ENCODE results near the gene SCGB1A1.

- TF ChIP-seq FOXA1 (IDR thresholded peaks at IDR 0.05): no peak
- TF ChIP-seq BHLHE40 (IDR thresholded peaks at IDR 0.05; ENCODE audit: borderline replicate concordance): no peak
- no peak for TF ChIP-seq ZNF384 (IDR thresholded peaks at IDR 0.05)
- TF ChIP-seq HDGF (IDR thresholded peaks at IDR 0.05; ENCODE audit: borderline replicate concordance): no peak
- TF ChIP-seq L3MBTL2 (conservative IDR thresholded peaks at IDR 0.05): no peak
- no peak for TF ChIP-seq TARDBP (IDR thresholded peaks at IDR 0.05)
- no peak for TF ChIP-seq LEF1 (IDR thresholded peaks at IDR 0.05; ENCODE audit: borderline replicate concordance)
- no peak for TF ChIP-seq NFRKB (IDR thresholded peaks at IDR 0.05)
These were observed 2.0 kb downstream of the SCGB1A1 start for GRCh38 chr11:62420882-62421281.

Measured in HEK293T (cell line).